Tibial nerve (tissue), 4 donors: Measurements from ENCODE around the gene LSR. TPM values are rescaled to one million over a fixed set of nuclear protein-coding genes. Genes with fewer than 3 reads are reported as not detected.

ENCODE experiments used
- DNase-seq, 2 donors: peaks; one replicate each; pipeline ENCODE4 v3.0.0-alpha.2; 2019; ENCODE audit warnings: low spot score in 2 of 2
- H3K27ac ChIP-seq, 4 donors: fragments of 200-600 bp; sonication (generic) in 3 of 4; one replicate each; pipeline ENCODE4 v1.5.1; 2017 to 2019; ENCODE audit warnings: mild to moderate bottlenecking in 1 of 4
- H3K27me3 ChIP-seq, 2 donors: fragments of 200-600 bp; sonication (generic) in 1 of 2; one replicate each; pipeline versions ENCODE4 v1.5.1 to v1.6.0; 2017 to 2019
- H3K36me3 ChIP-seq, 3 donors: fragments of 200-600 bp; sonication (generic); one replicate each; pipeline ENCODE4 v1.5.1; 2018 to 2019
- H3K4me1 ChIP-seq, 4 donors: fragments of 200-600 bp; sonication (generic) in 3 of 4; one replicate each; pipeline ENCODE4 v1.5.1; 2017 to 2019
- H3K4me3 ChIP-seq, 4 donors: fragments of 200-600 bp; sonication (generic) in 3 of 4; one replicate each; pipeline ENCODE4 v1.5.1; 2017 to 2019; ENCODE audit warnings: mild to moderate bottlenecking in 1 of 4, moderate library complexity in 1 of 4
- H3K9me3 ChIP-seq, 4 donors: fragments of 200-600 bp; sonication (generic) in 3 of 4; one replicate each; pipeline ENCODE4 v1.5.1; 2017 to 2019
- EP300 ChIP-seq, 2 donors: sonication (generic); formaldehyde crosslinking; IDR thresholded peaks; one replicate each; pipeline ENCODE4 v1.6.1; 2017; ENCODE audit warnings: antibody characterized with exemption in 2 of 2, mild to moderate bottlenecking in 1 of 2
- POLR2A ChIP-seq, 2 donors: fragments of 450-650 bp; IDR thresholded peaks; one replicate each; pipeline ENCODE4 v1.6.1; 2017; ENCODE audit warnings: antibody characterized with exemption in 2 of 2, mild to moderate bottlenecking in 2 of 2, moderate library complexity in 2 of 2
- WGBS, 2 donors: methylation state at CpG; one replicate each; pipeline ENCODE4 v1.1.5; 2018; 5-methylcytosine and 5-hydroxymethylcytosine counted together
- total RNA-seq, 4 donors: library from RNA; depleted of rRNA; stranded (reverse); fragments of >200 nt; gene quantifications; one replicate each; pipeline ENCODE4 v1.1.0, GENCODE V29; 2016
- TF ChIP-seq, protein P1 (sequence below), 5 experiments: fragments of 200-600 bp in 3 of 5; fragments of 450-650 bp in 2 of 5; sonication (generic) in 3 of 5; IDR thresholded peaks; one replicate each; pipeline ENCODE4 v1.5.1; 2016 to 2019; ENCODE audit warnings: antibody characterized with exemption in 5 of 5, mild to moderate bottlenecking in 3 of 5, moderate library complexity in 2 of 5

LSR gene, protein sequence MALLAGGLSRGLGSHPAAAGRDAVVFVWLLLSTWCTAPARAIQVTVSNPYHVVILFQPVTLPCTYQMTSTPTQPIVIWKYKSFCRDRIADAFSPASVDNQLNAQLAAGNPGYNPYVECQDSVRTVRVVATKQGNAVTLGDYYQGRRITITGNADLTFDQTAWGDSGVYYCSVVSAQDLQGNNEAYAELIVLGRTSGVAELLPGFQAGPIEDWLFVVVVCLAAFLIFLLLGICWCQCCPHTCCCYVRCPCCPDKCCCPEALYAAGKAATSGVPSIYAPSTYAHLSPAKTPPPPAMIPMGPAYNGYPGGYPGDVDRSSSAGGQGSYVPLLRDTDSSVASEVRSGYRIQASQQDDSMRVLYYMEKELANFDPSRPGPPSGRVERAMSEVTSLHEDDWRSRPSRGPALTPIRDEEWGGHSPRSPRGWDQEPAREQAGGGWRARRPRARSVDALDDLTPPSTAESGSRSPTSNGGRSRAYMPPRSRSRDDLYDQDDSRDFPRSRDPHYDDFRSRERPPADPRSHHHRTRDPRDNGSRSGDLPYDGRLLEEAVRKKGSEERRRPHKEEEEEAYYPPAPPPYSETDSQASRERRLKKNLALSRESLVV
- total RNA-seq, result 10 to 100 TPM in 2 of 4 donors, 1 to 10 TPM in 2; 3.1 to 34.9 (median 19.1) TPM

DNA sequence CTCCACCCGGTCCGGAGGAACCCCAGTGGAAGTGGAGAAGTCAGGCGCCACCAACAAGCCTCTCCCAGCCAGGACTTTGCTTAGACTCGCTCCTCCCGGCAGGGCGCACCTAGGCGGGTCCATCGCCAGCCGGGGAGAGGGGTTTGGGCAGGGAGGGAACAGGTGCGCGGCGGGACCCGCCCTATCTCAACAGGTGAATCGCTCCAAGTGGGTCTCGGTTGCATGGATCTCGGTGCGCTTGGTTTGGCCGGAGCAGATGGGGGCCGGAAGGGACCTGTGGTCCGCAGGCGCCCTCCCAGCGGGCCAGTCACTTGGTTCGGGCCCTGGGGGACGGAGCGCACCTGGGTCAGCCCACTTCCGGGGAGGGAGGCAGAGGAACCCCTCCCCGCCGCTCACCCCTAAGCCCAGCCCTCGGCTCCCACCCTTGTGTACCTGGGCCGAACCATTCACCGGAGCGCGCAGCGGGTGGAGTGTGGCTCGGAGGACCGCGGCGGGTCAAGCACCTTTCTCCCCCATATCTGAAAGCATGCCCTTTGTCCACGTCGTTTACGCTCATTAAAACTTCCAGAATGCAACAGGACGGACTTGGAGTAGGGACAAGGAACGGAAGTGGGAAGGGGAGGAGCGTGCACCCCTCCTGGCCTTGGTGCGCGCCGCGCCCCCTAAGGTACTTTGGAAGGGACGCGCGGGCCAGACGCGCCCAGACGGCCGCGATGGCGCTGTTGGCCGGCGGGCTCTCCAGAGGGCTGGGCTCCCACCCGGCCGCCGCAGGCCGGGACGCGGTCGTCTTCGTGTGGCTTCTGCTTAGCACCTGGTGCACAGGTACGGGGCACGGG lies at the start of gene LSR:
Gene LSR (plus strand): TSS at position 693 of the 836 bp plus-strand sequence. CDS start 21 bp downstream, at position 714.
- peaks cover 0 to 23% (median 2%) of the 10 kb centered on the region in 4 donors for H3K9me3 ChIP-seq
- TF ChIP-seq POLR2A (IDR thresholded peaks at IDR 0.05) (no peak), EP300 (IDR thresholded peaks at IDR 0.05) (peak in 1 of 2 donors; percentile 8)
- TF ChIP-seq, protein P1, sequence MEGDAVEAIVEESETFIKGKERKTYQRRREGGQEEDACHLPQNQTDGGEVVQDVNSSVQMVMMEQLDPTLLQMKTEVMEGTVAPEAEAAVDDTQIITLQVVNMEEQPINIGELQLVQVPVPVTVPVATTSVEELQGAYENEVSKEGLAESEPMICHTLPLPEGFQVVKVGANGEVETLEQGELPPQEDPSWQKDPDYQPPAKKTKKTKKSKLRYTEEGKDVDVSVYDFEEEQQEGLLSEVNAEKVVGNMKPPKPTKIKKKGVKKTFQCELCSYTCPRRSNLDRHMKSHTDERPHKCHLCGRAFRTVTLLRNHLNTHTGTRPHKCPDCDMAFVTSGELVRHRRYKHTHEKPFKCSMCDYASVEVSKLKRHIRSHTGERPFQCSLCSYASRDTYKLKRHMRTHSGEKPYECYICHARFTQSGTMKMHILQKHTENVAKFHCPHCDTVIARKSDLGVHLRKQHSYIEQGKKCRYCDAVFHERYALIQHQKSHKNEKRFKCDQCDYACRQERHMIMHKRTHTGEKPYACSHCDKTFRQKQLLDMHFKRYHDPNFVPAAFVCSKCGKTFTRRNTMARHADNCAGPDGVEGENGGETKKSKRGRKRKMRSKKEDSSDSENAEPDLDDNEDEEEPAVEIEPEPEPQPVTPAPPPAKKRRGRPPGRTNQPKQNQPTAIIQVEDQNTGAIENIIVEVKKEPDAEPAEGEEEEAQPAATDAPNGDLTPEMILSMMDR (IDR thresholded peaks at IDR 0.05), result no peak
- H3K27me3 ChIP-seq, result peaks cover 0 to 45% of the 10 kb centered on the region in 2 donors
- peak within 1 kb of the TSS in 3 of 4 donors; percentile 54 to 88 (median 62) for H3K27ac ChIP-seq
- no peak for DNase-seq
- no peaks in the 10 kb centered on the region for H3K36me3 ChIP-seq
- 0 to 1% methylated on average over 45 to 55 of the region's 69 CpGs for WGBS, 2 donors
- H3K4me3 ChIP-seq, result peak within 1 kb of the TSS; percentile 29 to 62 (median 45)
- H3K4me1 ChIP-seq, result peaks cover 0 to 23% (median 0%) of the 10 kb centered on the region in 4 donors

DNA sequence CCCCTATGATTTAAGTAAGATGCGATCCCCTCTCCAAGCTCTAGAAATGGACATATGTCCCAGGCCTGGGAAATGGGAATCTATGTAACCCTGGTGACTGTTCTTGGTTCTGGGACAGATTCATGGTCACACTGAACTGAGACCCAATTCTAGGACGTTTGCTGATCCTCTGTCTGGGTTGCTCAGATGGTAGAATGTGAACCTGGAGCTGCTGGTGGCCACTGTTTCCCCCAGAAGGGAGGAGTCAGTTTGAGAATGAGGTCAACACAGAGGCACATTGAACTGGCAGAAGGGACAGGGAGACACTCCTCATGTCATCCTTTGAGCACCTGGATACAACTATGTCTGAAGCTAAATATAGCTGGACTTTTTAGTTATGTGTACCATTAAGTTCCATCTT lies 49.3 kb upstream of the LSR start:
- Histone ChIP-seq H3K4me3 (no peak overlapping the region), H3K27me3 (no peaks in the 10 kb centered on the region), H3K36me3 (no peaks in the 10 kb centered on the region), H3K9me3 (no peaks in the 10 kb centered on the region), H3K27ac (no peak overlapping the region), H3K4me1 (no peaks in the 10 kb centered on the region)
- no peak for DNase-seq
- 72 to 79% methylated on average over 2 of the region's 2 CpGs for WGBS, 2 donors
- TF ChIP-seq POLR2A (IDR thresholded peaks at IDR 0.05) (no peak), EP300 (IDR thresholded peaks at IDR 0.05) (no peak)
- TF ChIP-seq, protein P1 (IDR thresholded peaks at IDR 0.05), result no peak

DNA sequence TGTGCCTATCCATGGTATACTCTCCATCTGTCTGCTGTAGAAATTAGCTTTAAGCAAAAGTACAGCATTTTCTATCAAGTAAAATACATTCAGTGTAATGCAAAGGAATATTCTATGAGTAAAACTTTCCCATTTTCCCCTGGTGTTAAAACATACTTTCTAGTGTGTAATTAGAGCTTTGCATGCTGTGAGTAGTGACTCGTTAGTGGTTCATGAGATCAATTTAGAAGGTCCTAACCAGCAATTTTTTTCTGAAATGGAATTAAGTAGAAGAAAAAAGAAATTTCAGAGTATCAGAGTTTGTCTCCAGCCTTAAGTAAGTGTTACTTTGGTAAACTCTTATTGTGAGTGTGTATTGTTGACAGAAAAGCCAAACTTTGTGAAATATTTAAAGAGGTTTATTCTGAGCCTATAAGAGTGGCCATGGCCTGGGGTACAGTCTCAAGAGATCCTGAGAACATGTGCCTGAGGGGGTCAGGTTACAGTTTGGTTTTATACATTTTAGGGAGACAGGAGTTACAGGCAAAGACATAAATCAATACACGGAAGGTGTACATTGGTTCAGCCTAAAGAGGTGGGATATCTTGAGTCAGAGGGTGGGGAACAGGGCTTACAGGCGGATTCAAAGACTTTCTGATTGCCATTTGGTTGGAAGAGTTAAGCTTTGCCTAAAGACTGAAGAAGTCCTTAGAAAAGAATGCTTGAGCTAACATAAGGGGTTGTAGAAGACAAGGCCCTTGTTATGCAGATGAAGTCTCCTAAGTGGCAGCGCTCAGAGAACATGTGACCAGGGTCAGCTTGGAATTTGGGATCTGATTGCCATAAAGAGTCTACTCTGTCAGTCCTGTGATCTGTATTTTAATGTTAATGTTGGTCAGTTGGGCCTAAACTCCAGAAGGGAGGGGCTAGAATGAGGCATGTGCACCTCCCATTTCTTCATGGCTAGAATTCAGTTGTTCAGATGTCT lies 45.8 kb upstream of the LSR start:
- Histone ChIP-seq H3K36me3 (no peaks in the 10 kb centered on the region), H3K27ac (no peak overlapping the region), H3K4me3 (no peak overlapping the region), H3K27me3 (no peaks in the 10 kb centered on the region), H3K9me3 (no peaks in the 10 kb centered on the region), H3K4me1 (peaks cover 0 to 14% (median 0%) of the 10 kb centered on the region in 4 donors)
- DNase-seq, result no peak
- WGBS, 2 donors, result 63 to 70% methylated on average over 4 of the region's 4 CpGs
- TF ChIP-seq, protein P1 (IDR thresholded peaks at IDR 0.05), result no peak
- TF ChIP-seq POLR2A (IDR thresholded peaks at IDR 0.05) (no peak), EP300 (IDR thresholded peaks at IDR 0.05) (no peak)

DNA sequence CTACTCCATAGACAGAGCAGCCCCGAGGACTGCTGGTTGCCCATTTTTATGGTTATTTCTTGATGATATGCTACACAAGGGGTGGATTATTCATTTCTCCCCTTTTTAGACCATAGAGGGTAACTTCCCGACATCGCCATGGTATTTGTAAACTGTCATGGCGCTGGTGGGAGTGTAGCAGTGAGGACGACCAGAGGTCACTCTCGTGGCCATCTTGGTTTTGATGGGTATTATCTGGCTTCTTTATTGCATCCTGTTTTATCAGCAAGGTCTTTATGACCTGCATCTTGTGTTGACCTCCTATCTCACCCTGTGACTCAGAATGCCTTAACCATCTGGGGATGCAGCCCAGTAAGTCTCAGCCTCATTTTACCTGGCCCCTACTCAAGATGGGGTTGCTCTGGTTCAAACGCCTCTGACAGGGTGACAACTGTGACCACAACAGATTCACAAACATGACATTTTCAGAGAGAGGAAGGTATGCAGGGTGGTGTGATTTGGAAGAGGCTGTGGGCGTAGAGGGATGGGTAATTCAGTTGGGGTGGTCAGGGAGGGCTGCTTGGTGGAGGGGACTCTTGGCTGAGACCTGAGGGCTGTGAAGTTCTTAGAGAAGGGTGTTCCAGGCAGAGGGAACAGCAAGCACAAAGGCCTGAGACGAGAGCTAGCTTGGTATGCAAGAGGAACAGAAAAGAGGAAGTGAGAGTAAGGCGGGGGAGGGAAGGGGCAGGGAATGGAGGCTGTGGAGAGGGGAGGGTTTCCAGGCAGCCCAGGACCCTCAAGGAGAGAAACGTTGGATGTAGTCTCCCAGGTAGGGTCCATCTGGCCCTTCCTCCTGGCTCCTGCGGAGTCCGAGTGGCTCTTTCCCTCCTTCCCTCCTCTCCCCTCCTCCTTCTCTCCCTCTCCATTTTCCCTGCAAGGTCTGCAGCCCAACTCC lies 43.7 kb upstream of the LSR start:
- H3K9me3 ChIP-seq, result no peaks in the 10 kb centered on the region
- DNase-seq, result peak in 1 of 2 donors; percentile 28
- no peaks in the 10 kb centered on the region for H3K36me3 ChIP-seq
- peak overlapping the region in 1 of 4 donors; percentile 45 for H3K27ac ChIP-seq
- no peaks in the 10 kb centered on the region for H3K27me3 ChIP-seq
- WGBS, 2 donors, result 69% methylated on average over 13 of the region's 13 CpGs
- no peak for TF ChIP-seq EP300 (IDR thresholded peaks at IDR 0.05)
- TF ChIP-seq POLR2A (IDR thresholded peaks at IDR 0.05), result no peak
- TF ChIP-seq, protein P1 (IDR thresholded peaks at IDR 0.05), result no peak
- no peak overlapping the region for H3K4me3 ChIP-seq
- peaks cover 0 to 14% (median 0%) of the 10 kb centered on the region in 4 donors for H3K4me1 ChIP-seq
